GM12873 (cell line): ENCODE measurements around the gene PTPRB.

ENCODE experiments used
- CTCF ChIP-seq: IDR thresholded peaks from 2 replicates; pipeline ENCODE4 v1.5.1; 2012; ENCODE audit warnings: low read depth, mild to moderate bottlenecking, moderate library complexity, low read length, control low read depth; ENCODE audit not compliant: insufficient read depth; ENCODE audit errors: missing control alignments

PTPRB gene

GRCh38 chr12:70627677-70628076, 9.6 kb downstream of the PTPRB start:
- no peak for TF ChIP-seq CTCF

- TF ChIP-seq CTCF = no peak
Observed at GRCh38 chr12:70626180-70626579, 11.0 kb downstream of the PTPRB start.

- TF ChIP-seq CTCF = no peak
Observed at GRCh38 chr12:70619471-70620152, 17.6 kb downstream of the PTPRB start.

GRCh38 chr12:70618371-70618770, 18.9 kb downstream of the PTPRB start:
- no peak for TF ChIP-seq CTCF

- TF ChIP-seq CTCF = no peak
Observed at GRCh38 chr12:70617450-70617849, 19.8 kb downstream of the PTPRB start.

GRCh38 chr12:70615174-70615866, 21.9 kb downstream of the PTPRB start:
- no peak for TF ChIP-seq CTCF

- TF ChIP-seq CTCF = no peak
Observed at GRCh38 chr12:70609739-70610491, 27.3 kb downstream of the PTPRB start.
